GM12892 (cell line): ENCODE data around the gene SIX5.

Source experiments
- POLR2AphosphoS5 ChIP-seq: IDR thresholded peaks from 2 replicates; pipeline ENCODE4 v1.6.1; 2011; ENCODE audit warnings: low read depth, low read length, control low read depth
- TAF1 ChIP-seq: IDR thresholded peaks from 2 replicates; pipeline ENCODE4 v1.6.1; 2011; ENCODE audit warnings: low read depth, mild to moderate bottlenecking, control low read depth, low read length, borderline replicate concordance

GRCh38 chr19:45793178-45793564 lies 24.1 kb upstream of the SIX5 start:
- TF ChIP-seq POLR2AphosphoS5, result no peak
- no peak for TF ChIP-seq TAF1
